Measurements from ENCODE around the gene MED27. TPM values are rescaled to one million over a fixed set of nuclear protein-coding genes. Genes with fewer than 3 reads are reported as not detected.
"Not testable (repeated sequence)": the region's sequence is repeated elsewhere in the genome, so short reads cannot be mapped to it uniquely, and the experiment has no call there.

Gene MED27
- total and polyA plus RNA-seq, 8 donors: 3.2 to 11.7 (median 5.8) TPM

DNA sequence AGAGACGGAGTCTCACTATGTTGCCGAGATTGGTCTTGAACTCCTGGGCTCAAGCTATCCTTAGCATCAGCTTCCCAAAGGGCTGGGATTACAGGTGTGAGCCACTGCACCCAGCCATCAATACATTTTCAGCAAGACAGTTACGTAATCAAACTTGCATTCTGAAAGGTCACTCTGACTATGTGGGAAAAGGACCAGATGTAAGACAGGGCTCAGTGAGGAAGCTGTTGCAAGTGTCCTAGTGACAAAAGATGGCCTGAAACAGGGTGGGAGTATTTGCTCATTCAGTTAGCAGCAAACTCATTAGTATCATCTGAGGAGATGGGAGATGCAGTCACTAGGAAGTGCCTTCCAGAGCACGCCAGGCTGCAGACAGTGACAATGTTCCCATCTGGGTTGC lies 16.9 kb downstream of the MED27 start:
- WGBS, 2 donors: 89 to 93% methylated on average over 4 of the region's 4 CpGs
- Histone ChIP-seq H3K36me3 (no peaks in the 10 kb centered on the region), H3K4me1 (no peaks in the 10 kb centered on the region), H3K9me3 (no peaks in the 10 kb centered on the region), H3K27ac (no peak overlapping the region), H3K4me3 (no peak overlapping the region), H3K27me3 (no peaks in the 10 kb centered on the region)
- DNase-seq: no peak
- FAIRE-seq: no peak
- no peak for ATAC-seq
- intact Hi-C loops (cut with DNase I): no loop called here
- no peak for TF ChIP-seq CTCF (IDR thresholded peaks at IDR 0.05)

- Histone ChIP-seq H3K36me3 (no peaks in the 10 kb centered on the region), H3K9me3 (no peaks in the 10 kb centered on the region), H3K4me3 (no peak overlapping the region), H3K27ac (no peak overlapping the region), H3K4me1 (no peaks in the 10 kb centered on the region), H3K27me3 (no peaks in the 10 kb centered on the region)
- no peak for DNase-seq
- intact Hi-C loops (cut with DNase I): no loop called here
- 86% methylated on average over 3 of the region's 3 CpGs for WGBS, 2 donors
- TF ChIP-seq CTCF (IDR thresholded peaks at IDR 0.05): no peak
- FAIRE-seq: no peak
- ATAC-seq: no peak
Observed at GRCh38 chr9:132061526-132061925, 18.1 kb downstream of the MED27 start.

DNA sequence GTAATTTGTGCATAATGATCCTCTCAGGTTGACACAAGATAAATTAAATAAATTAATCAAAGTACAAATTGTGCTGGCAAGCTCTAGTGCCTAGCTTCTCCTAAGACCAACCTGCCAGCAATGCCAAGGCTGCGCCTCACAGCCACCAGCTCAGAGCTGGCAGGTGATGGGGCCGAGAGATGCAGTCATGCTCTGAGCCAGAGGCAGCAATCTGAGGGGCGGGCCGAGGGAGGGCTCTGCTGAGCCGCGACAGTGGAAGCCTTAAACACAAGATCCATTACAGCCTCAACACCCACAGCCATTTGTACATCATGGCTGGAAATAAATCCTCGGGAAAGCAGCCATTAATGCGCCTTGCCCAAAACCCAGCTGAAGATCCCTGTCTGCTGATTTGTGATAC lies 20.3 kb downstream of the MED27 start:
- intact Hi-C loops (cut with DNase I): no loop called here
- FAIRE-seq (no peak), DNase-seq (no peak), ATAC-seq (no peak)
- no peaks in the 10 kb centered on the region for H3K4me1 ChIP-seq
- H3K4me3 ChIP-seq: no peak overlapping the region
- no peak for TF ChIP-seq CTCF (IDR thresholded peaks at IDR 0.05)
- no peaks in the 10 kb centered on the region for H3K9me3 ChIP-seq
- H3K36me3 ChIP-seq: no peaks in the 10 kb centered on the region
- 88 to 94% methylated on average over 8 of the region's 8 CpGs for WGBS, 2 donors
- H3K27ac ChIP-seq: no peak overlapping the region
- no peaks in the 10 kb centered on the region for H3K27me3 ChIP-seq

GRCh38 chr9:132058226-132058625 lies 21.4 kb downstream of the MED27 start:
- FAIRE-seq; H3K9me3 ChIP-seq; ATAC-seq; H3K36me3 ChIP-seq; DNase-seq; H3K27ac ChIP-seq; H3K27me3 ChIP-seq; H3K4me1 ChIP-seq; H3K4me3 ChIP-seq; intact Hi-C loops (cut with DNase I): not testable (repeated sequence)
- 83 to 88% methylated on average over 6 of the region's 6 CpGs for WGBS, 2 donors

- Histone ChIP-seq H3K27ac (no peak overlapping the region), H3K4me3 (no peak overlapping the region), H3K27me3 (no peaks in the 10 kb centered on the region), H3K4me1 (no peaks in the 10 kb centered on the region), H3K9me3 (no peaks in the 10 kb centered on the region), H3K36me3 (no peaks in the 10 kb centered on the region)
- intact Hi-C loops (cut with DNase I): no loop called here
- no peak for FAIRE-seq
- no peak for DNase-seq
- 94 to 95% methylated on average over 11 of the region's 11 CpGs for WGBS, 2 donors
- no peak for TF ChIP-seq CTCF (IDR thresholded peaks at IDR 0.05)
- no peak for ATAC-seq
Observed at GRCh38 chr9:132056717-132057560, 22.7 kb downstream of the MED27 start.

All from pancreas (tissue), 10 donors.